Endometrial microvascular endothelial cells (primary cell): ENCODE data around the gene PARP2. TPM values are rescaled to one million over a fixed set of nuclear protein-coding genes. Genes with fewer than 3 reads are reported as not detected.
"Not testable (repeated sequence)": the region's sequence is repeated elsewhere in the genome, so short reads cannot be mapped to it uniquely, and the experiment has no call there.

Source experiments
- in situ Hi-C: cut with HindIII; loops from 2 replicates; pipeline ENCODE4 v1.10.0; 2017; ENCODE audit warnings: low sequenced_read_pairs, low pct_unique_long_range_greater_than_20kb; ENCODE audit errors: inconsistent ontology term
- total RNA-seq: library from RNA; depleted of rRNA; stranded (reverse); fragments of >200 nt; gene quantifications from one replicate; pipeline ENCODE4 v1.2.3, GENCODE V29; 2015; ENCODE audit errors: inconsistent ontology term

PARP2 gene
- 9.9 TPM for total RNA-seq

- in situ Hi-C loops: no loop called here
Measured at GRCh38 chr14:20343092-20343861, at the start of gene PARP2. PARP2 (plus strand) TSS chr14:20343635; CDS start chr14:20343642, 7 bp downstream.

GRCh38 chr14:20294636-20295035 lies 48.8 kb upstream of the PARP2 start:
- in situ Hi-C loops: no loop called here

- in situ Hi-C loops: no loop called here
Measured at GRCh38 chr14:20295067-20295466, 48.4 kb upstream of the PARP2 start.

GRCh38 chr14:20302042-20302755 lies 41.2 kb upstream of the PARP2 start:
- in situ Hi-C loops: no loop called here

- in situ Hi-C loops: no loop called here
Measured at GRCh38 chr14:20305265-20306078, 38.0 kb upstream of the PARP2 start, which contains the start of gene TTC5. TTC5 (minus strand) TSS chr14:20305951; CDS start chr14:20305937, 14 bp downstream.

GRCh38 chr14:20306079-20306423 lies 37.4 kb upstream of the PARP2 start:
- in situ Hi-C loops: no loop called here

GRCh38 chr14:20314026-20314425 lies 29.4 kb upstream of the PARP2 start:
- in situ Hi-C loops: no loop called here

GRCh38 chr14:20317720-20318119 lies 25.7 kb upstream of the PARP2 start:
- in situ Hi-C loops: no loop called here

GRCh38 chr14:20327005-20327869 lies 16.2 kb upstream of the PARP2 start:
- in situ Hi-C loops: no loop called here

- in situ Hi-C loops: no loop called here
Measured at GRCh38 chr14:20328705-20329104, 14.7 kb upstream of the PARP2 start.

GRCh38 chr14:20329355-20329754 lies 14.1 kb upstream of the PARP2 start:
- in situ Hi-C loops: no loop called here

GRCh38 chr14:20331053-20331613 lies 12.3 kb upstream of the PARP2 start:
- in situ Hi-C loops: no loop called here

GRCh38 chr14:20332431-20332787 lies 11.0 kb upstream of the PARP2 start:
- in situ Hi-C loops: no loop called here

GRCh38 chr14:20332788-20333493 lies 10.5 kb upstream of the PARP2 start, which contains the start of gene CCNB1IP1:
CCNB1IP1 (minus strand) TSS chr14:20333279; CDS start chr14:20316523, 16,756 bp downstream.
- in situ Hi-C loops: no loop called here

- in situ Hi-C loops: no loop called here
Measured at GRCh38 chr14:20333494-20333841, 10.0 kb upstream of the PARP2 start.

- in situ Hi-C loops: no loop called here
Measured at GRCh38 chr14:20334017-20334416, 9.4 kb upstream of the PARP2 start.

GRCh38 chr14:20341032-20341431 lies 2.4 kb upstream of the PARP2 start:
- in situ Hi-C loops: not testable (repeated sequence)

- in situ Hi-C loops: no loop called here
Measured at GRCh38 chr14:20341646-20342045, 1.8 kb upstream of the PARP2 start.
